CD8-positive, alpha-beta memory T cell (primary cell): ENCODE results near the gene PIK3CG. TPM values are rescaled to one million over a fixed set of nuclear protein-coding genes. Genes with fewer than 3 reads are reported as not detected.

ENCODE experiments used
- CTCF ChIA-PET: fragments of 350-600 bp; sonication (Branson Sonifier 250); formaldehyde crosslinking; loops from one replicate; lab custom pipeline; 2021; ENCODE audit warnings: antibody characterized with exemption; lab: Charles Lee
- POLR2A ChIA-PET: fragments of 350-600 bp; sonication (Branson Sonifier 250); formaldehyde crosslinking; loops from one replicate; lab custom pipeline; 2021; ENCODE audit warnings: antibody characterized with exemption; lab: Charles Lee
- DNase-seq, 5 donors: peaks; one replicate each; pipeline versions ENCODE4 v3.0.0 to v3.0.0-alpha.2; 2020 to 2022; ENCODE audit warnings: mixed read lengths in 1 of 5
- H3K27ac ChIP-seq: one replicate; pipeline ENCODE4 v1.7.0; 2013; ENCODE audit warnings: low read depth, mild to moderate bottlenecking, low read length, moderate library complexity
- H3K27me3 ChIP-seq: 2 replicates; pipeline ENCODE4 v1.7.0; 2013; ENCODE audit warnings: low read length, mild to moderate bottlenecking; ENCODE audit not compliant: insufficient read depth, poor library complexity, severe bottlenecking
- H3K36me3 ChIP-seq: 2 replicates; pipeline ENCODE4 v1.7.0; 2013; ENCODE audit warnings: mild to moderate bottlenecking, low read length, moderate library complexity; ENCODE audit not compliant: insufficient read depth
- H3K4me1 ChIP-seq: 2 replicates; pipeline ENCODE4 v1.7.0; 2013; ENCODE audit warnings: mild to moderate bottlenecking, low read length, moderate library complexity; ENCODE audit not compliant: insufficient read depth
- H3K4me3 ChIP-seq: 2 replicates; pipeline ENCODE4 v1.7.0; 2013; ENCODE audit warnings: mild to moderate bottlenecking, low read length
- H3K9me3 ChIP-seq: 2 replicates; pipeline ENCODE4 v1.7.0; 2013; ENCODE audit warnings: mild to moderate bottlenecking, low read length
- H3K27ac Mint-ChIP-seq, 8 donors: one replicate each; pipeline ENCODE4 v1.8.0; 2020 to 2021; ENCODE audit warnings: mixed read lengths in 8 of 8, mild to moderate bottlenecking in 6 of 8, inconsistent platforms in 3 of 8, moderate library complexity in 3 of 8
- H3K27me3 Mint-ChIP-seq, 2 donors: one replicate each; pipeline ENCODE4 v1.8.0; 2020 to 2021; ENCODE audit warnings: mixed read lengths in 2 of 2, mild to moderate bottlenecking in 1 of 2, moderate library complexity in 1 of 2
- H3K36me3 Mint-ChIP-seq, 3 donors: one replicate each; pipeline ENCODE4 v1.8.0; 2020 to 2021; ENCODE audit warnings: mixed read lengths in 3 of 3, inconsistent platforms in 1 of 3, mild to moderate bottlenecking in 1 of 3
- H3K4me1 Mint-ChIP-seq, 3 donors: one replicate each; pipeline ENCODE4 v1.8.0; 2020 to 2021; ENCODE audit warnings: mixed read lengths in 3 of 3, inconsistent platforms in 1 of 3, mild to moderate bottlenecking in 1 of 3
- H3K4me3 Mint-ChIP-seq, 7 donors: one replicate each; pipeline ENCODE4 v1.8.0; 2020 to 2021; ENCODE audit warnings: mixed read lengths in 7 of 7, mild to moderate bottlenecking in 6 of 7, moderate library complexity in 4 of 7, inconsistent platforms in 2 of 7
- H3K9me3 Mint-ChIP-seq, 5 donors: one replicate each; pipeline ENCODE4 v1.8.0; 2020 to 2022; ENCODE audit warnings: mixed read lengths in 5 of 5, mild to moderate bottlenecking in 3 of 5, moderate library complexity in 2 of 5, inconsistent platforms in 1 of 5
- polyA plus RNA-seq: library from polyadenylated mRNA; unstranded; fragments of 300-500 nt; fragmentation: Illumina TruSeq; gene quantifications from one replicate; pipeline ENCODE4 v1.2.3, GENCODE V29; 2021
- total RNA-seq, 2 experiments: library from RNA; stranded (reverse); gene quantifications; one replicate each; pipeline ENCODE4 v1.2.3, GENCODE V29; 2021

PIK3CG gene
- total and polyA plus RNA-seq, 3 experiments from 2014 or later = 25.3 to 31.0 (median 26.3) TPM

DNA sequence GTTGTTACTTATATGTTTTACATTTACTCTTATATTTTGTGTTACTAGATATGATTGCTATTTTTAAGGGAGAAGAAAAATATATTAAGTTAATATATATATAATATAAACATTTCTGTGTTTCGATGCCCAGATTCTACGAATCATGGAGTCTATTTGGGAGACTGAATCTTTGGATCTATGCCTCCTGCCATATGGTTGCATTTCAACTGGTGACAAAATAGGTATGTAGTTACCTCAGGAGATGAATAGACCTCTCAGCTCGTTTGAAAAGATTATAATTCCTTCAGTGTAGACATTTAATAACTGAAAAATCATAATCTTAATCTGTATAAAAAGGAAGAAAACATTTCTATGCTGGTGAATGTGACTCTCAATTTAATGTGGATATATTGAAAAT, 16.9 kb downstream of the PIK3CG start:
- no peaks in the 10 kb centered on the region for H3K4me1 ChIP-seq
- H3K36me3 ChIP-seq = peaks cover 58% of the 10 kb centered on the region
- Mint-ChIP-seq H3K4me1 (peaks cover 41 to 49% (median 49%) of the 10 kb centered on the region in 3 donors), H3K4me3 (no peak overlapping the region), H3K27me3 (no peaks in the 10 kb centered on the region), H3K36me3 (peaks cover 26 to 97% (median 66%) of the 10 kb centered on the region in 3 donors), H3K9me3 (no peaks in the 10 kb centered on the region), H3K27ac (peak overlapping the region in 3 of 8 donors; percentile 20 to 70 (median 51))
- no peak overlapping the region for H3K27ac ChIP-seq
- no peak for DNase-seq
- CTCF ChIA-PET = no interaction called here
- no peaks in the 10 kb centered on the region for H3K27me3 ChIP-seq
- H3K9me3 ChIP-seq = no peaks in the 10 kb centered on the region
- no peak overlapping the region for H3K4me3 ChIP-seq
- POLR2A ChIA-PET = no interaction called here

DNA sequence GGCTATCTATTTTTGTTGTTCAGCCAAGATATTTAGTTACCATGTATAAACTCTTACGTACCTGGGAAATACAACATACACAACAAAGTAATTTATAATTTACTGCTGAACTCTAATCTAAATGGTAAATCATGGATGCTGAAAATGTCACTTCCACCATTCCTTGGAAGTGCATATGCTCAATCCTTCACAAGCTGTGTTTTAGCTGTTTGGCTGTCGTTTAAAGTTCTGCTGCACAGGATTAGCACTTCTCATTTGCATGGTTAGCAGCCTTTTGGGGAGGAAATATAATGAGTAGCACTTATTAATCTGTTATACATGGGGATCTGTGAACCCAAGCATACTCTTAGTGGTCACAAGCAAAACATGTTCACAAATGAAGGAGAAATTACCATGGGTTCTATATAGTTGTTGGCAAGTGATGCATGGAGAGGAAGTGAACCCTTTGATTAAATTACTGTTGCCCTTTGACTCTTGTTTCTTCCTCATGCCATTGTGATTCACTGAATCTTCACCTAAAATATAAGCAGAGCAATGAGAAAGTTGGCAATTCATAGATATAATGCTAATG, 18.5 kb downstream of the PIK3CG start:
- H3K27me3 Mint-ChIP-seq = no peaks in the 10 kb centered on the region
- H3K36me3 Mint-ChIP-seq = peaks cover 26 to 95% (median 61%) of the 10 kb centered on the region in 3 donors
- DNase-seq = no peak
- Histone ChIP-seq H3K4me3 (no peak overlapping the region), H3K4me1 (no peaks in the 10 kb centered on the region), H3K36me3 (peaks cover 66% of the 10 kb centered on the region), H3K27me3 (no peaks in the 10 kb centered on the region), H3K27ac (no peak overlapping the region), H3K9me3 (no peaks in the 10 kb centered on the region)
- ChIA-PET POLR2A (no interaction called here), CTCF (no interaction called here)
- peak overlapping the region in 5 of 8 donors; percentile 0 to 88 (median 30) for H3K27ac Mint-ChIP-seq
- H3K4me1 Mint-ChIP-seq = peaks cover 28 to 39% (median 37%) of the 10 kb centered on the region in 3 donors
- no peaks in the 10 kb centered on the region for H3K9me3 Mint-ChIP-seq
- no peak overlapping the region for H3K4me3 Mint-ChIP-seq

DNA sequence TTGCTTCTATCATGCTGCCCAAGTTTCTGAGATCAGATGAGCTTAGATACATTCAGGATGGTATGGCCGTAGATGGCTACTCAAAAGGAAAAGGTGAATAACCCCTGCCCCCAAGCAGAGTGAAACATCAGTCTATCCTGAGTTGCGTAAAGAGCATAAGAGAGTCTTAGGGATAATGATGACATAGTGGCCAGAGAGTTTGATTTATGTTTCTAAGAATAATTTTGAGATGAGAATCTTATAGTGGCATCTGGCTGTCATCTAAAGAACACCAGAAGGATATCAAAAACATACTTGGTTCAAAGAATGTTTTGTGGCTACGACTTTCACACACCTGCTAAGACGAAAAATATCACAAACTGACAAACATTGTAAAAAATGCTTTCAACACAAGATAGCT, 20.6 kb downstream of the PIK3CG start:
- Histone ChIP-seq H3K4me1 (no peaks in the 10 kb centered on the region), H3K27ac (no peak overlapping the region), H3K4me3 (no peak overlapping the region), H3K9me3 (no peaks in the 10 kb centered on the region), H3K27me3 (no peaks in the 10 kb centered on the region), H3K36me3 (peaks cover 61% of the 10 kb centered on the region)
- Mint-ChIP-seq H3K36me3 (peaks cover 17 to 92% (median 65%) of the 10 kb centered on the region in 3 donors), H3K27me3 (no peaks in the 10 kb centered on the region), H3K27ac (peak overlapping the region in 4 of 8 donors; percentile 11 to 90 (median 38)), H3K4me3 (no peak overlapping the region), H3K4me1 (peaks cover 18 to 29% (median 22%) of the 10 kb centered on the region in 3 donors), H3K9me3 (no peaks in the 10 kb centered on the region)
- ChIA-PET POLR2A (no interaction called here), CTCF (no interaction called here)
- DNase-seq = no peak

DNA sequence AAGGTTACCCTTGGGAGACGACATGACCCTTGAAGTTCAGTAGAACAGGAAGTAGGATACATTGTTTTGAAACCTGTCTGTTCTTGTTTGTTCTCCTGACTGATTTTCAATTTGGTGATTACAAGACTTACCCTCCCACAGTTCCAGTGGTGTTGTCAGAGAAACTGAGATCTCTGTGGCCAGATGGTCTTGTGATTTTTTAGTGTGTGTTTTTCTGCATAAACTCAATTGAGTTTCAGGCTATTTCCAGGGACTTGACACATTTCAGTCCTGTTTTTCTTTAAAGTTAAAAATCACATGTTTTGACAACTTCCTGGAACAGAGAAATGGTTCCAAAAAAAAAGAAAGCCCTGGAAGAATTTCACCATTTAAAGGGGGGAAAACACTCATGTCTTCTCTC, 22.3 kb downstream of the PIK3CG start:
- H3K4me3 Mint-ChIP-seq = no peak overlapping the region
- Histone ChIP-seq H3K4me1 (no peaks in the 10 kb centered on the region), H3K27ac (no peak overlapping the region), H3K36me3 (peaks cover 57% of the 10 kb centered on the region), H3K4me3 (no peak overlapping the region), H3K27me3 (no peaks in the 10 kb centered on the region), H3K9me3 (no peaks in the 10 kb centered on the region)
- peaks cover 14 to 93% (median 69%) of the 10 kb centered on the region in 3 donors for H3K36me3 Mint-ChIP-seq
- ChIA-PET POLR2A (no interaction called here), CTCF (no interaction called here)
- H3K9me3 Mint-ChIP-seq = no peaks in the 10 kb centered on the region
- H3K27ac Mint-ChIP-seq = peak overlapping the region in 2 of 8 donors; percentile 12 to 37
- peaks cover 18 to 28% (median 25%) of the 10 kb centered on the region in 3 donors for H3K4me1 Mint-ChIP-seq
- no peak for DNase-seq
- no peaks in the 10 kb centered on the region for H3K27me3 Mint-ChIP-seq

DNA sequence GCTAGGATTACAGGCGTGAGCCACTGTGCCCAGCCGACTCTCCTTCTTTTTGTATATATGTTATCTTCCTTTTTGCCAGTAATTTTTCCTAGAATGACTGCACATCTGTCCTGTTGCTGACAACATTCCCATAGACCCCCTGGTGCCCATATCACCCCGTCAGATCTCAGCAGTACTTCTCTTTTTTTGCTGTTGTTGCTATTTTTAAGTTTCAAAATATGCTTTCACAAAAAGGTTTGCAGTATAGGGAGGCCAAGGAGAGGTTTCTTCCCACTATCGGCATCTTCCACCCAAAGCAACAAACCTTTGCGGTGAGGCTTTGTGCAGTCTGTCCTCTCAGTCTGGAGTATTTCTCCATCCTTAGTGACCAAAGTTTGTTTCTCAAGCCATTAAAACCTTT, 23.1 kb downstream of the PIK3CG start:
- Mint-ChIP-seq H3K4me1 (peaks cover 24 to 28% (median 26%) of the 10 kb centered on the region in 3 donors), H3K4me3 (no peak overlapping the region), H3K27me3 (no peaks in the 10 kb centered on the region), H3K27ac (peak overlapping the region in 1 of 8 donors; percentile 15), H3K36me3 (peaks cover 9 to 93% (median 68%) of the 10 kb centered on the region in 3 donors), H3K9me3 (no peaks in the 10 kb centered on the region)
- no peaks in the 10 kb centered on the region for H3K9me3 ChIP-seq
- ChIA-PET CTCF (no interaction called here), POLR2A (no interaction called here)
- DNase-seq = no peak
- H3K36me3 ChIP-seq = peaks cover 57% of the 10 kb centered on the region
- no peaks in the 10 kb centered on the region for H3K4me1 ChIP-seq
- H3K27me3 ChIP-seq = no peaks in the 10 kb centered on the region
- H3K27ac ChIP-seq = no peak overlapping the region
- no peak overlapping the region for H3K4me3 ChIP-seq

DNA sequence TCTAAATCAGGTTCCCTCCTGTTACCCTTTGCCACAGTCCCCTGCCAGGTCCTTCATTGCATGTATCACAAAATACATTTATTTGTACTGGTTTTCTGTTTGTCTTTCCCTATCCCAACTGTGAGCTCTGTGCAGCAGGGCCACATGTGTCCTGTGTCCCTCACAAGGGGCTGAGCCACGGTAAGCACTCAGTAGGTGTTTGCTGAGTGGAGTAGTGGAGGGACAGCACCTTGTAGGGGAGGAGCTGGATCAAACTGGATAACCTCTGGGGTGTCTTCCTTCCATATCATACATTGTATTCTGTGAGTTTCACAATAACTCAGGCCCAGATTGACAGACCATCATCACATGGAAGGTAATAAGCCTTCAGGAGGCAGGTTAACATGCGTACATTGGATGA, 25.9 kb downstream of the PIK3CG start:
- no peak overlapping the region for H3K4me3 Mint-ChIP-seq
- H3K36me3 Mint-ChIP-seq = peaks cover 5 to 90% (median 49%) of the 10 kb centered on the region in 3 donors

DNA sequence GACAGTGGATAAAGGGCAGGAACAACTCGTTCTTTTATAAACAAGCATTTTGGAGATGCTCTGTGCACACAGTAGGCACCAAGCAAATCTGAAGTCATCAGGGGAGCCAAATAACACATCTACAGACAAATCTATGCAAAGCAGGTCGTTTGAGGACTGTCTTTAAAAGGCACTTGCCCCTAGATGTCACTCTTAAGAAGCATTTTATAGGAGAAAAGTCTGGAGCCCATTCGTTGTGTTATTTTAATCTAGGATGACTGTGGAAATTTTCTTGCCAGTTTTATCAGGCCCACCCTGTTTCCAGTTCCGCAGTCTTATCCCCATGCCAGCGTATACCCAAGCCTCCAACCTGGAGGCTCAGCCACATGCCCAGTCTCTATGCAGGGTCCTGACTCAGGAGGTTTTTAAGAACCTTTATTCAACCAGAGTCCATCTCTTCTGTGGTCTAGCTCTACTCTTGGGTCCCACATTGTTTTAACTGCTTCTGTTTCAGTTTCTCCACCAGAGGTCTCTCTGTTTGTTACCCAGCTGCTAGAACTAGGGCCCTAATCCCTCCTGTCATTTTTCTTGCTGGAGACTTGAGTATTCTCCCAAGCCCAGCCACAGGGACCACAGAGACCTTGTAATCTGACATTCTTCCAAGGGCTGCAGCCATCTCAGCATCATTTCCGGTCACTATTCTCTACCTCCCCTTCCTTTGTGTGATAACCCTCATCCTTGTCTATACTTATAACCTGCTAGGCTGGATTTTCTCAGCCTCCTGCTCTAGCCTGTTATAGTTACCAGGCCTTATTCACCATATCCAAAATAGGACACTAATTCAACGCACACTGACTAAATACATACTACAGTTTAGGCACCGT, 26.7 kb downstream of the PIK3CG start:
- Mint-ChIP-seq H3K36me3 (peaks cover 12 to 90% (median 49%) of the 10 kb centered on the region in 3 donors), H3K27ac (peak overlapping the region in 5 of 8 donors; percentile 11 to 65 (median 23)), H3K4me1 (peaks cover 30 to 58% (median 56%) of the 10 kb centered on the region in 3 donors), H3K27me3 (no peaks in the 10 kb centered on the region), H3K9me3 (no peaks in the 10 kb centered on the region), H3K4me3 (no peak overlapping the region)
- ChIA-PET POLR2A (no interaction called here), CTCF (no interaction called here)
- Histone ChIP-seq H3K27me3 (no peaks in the 10 kb centered on the region), H3K36me3 (peaks cover 53% of the 10 kb centered on the region), H3K4me3 (no peak overlapping the region), H3K9me3 (no peaks in the 10 kb centered on the region), H3K27ac (no peak overlapping the region), H3K4me1 (no peaks in the 10 kb centered on the region)
- no peak for DNase-seq

More for the DNA sequence above, 25.9 kb downstream of the PIK3CG start:
- Mint-ChIP-seq H3K9me3 (no peaks in the 10 kb centered on the region), H3K4me1 (peaks cover 30 to 52% (median 51%) of the 10 kb centered on the region in 3 donors), H3K27ac (peak overlapping the region in 6 of 8 donors; percentile 5 to 77 (median 54)), H3K27me3 (no peaks in the 10 kb centered on the region)
- no peak for DNase-seq
- ChIA-PET CTCF (no interaction called here), POLR2A (no interaction called here)
- Histone ChIP-seq H3K36me3 (peaks cover 53% of the 10 kb centered on the region), H3K9me3 (no peaks in the 10 kb centered on the region), H3K4me1 (no peaks in the 10 kb centered on the region), H3K27ac (no peak overlapping the region), H3K4me3 (no peak overlapping the region), H3K27me3 (no peaks in the 10 kb centered on the region)

DNA sequence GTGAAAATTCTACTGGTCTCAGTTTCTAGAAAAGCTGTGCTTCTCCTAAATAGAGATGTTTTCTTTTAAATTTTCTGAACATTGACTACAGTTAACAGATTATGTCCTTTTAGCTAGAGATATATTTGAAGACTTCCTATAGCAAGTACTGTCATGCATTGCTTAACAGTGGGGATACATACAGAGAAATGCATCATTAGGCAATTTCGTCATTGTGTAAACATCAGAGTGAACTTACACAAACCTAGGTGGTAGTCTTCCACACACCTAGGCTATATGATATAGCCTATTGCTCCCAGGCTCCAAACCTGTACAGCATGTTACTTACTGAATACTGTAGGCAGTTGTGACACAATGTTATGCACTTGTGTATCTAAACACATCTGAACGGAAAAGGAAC, 28.5 kb downstream of the PIK3CG start:
- peaks cover 39% of the 10 kb centered on the region for H3K36me3 ChIP-seq
- CTCF ChIA-PET = no interaction called here
- peaks cover 27 to 91% (median 55%) of the 10 kb centered on the region in 3 donors for H3K36me3 Mint-ChIP-seq

More for the DNA sequence above, 28.5 kb downstream of the PIK3CG start:
- Histone ChIP-seq H3K4me1 (no peaks in the 10 kb centered on the region), H3K27ac (no peak overlapping the region), H3K27me3 (no peaks in the 10 kb centered on the region), H3K9me3 (no peaks in the 10 kb centered on the region), H3K4me3 (no peak overlapping the region)
- POLR2A ChIA-PET = no interaction called here
- Mint-ChIP-seq H3K4me1 (peaks cover 34 to 70% (median 66%) of the 10 kb centered on the region in 3 donors), H3K4me3 (no peak overlapping the region), H3K27me3 (no peaks in the 10 kb centered on the region), H3K27ac (peak overlapping the region in 3 of 8 donors; percentile 55 to 85 (median 67)), H3K9me3 (peaks cover 0 to 5% (median 3%) of the 10 kb centered on the region in 5 donors)
- DNase-seq = no peak
